ENCODE results near the gene PTPN21. TPM values are rescaled to one million over a fixed set of nuclear protein-coding genes. Genes with fewer than 3 reads are reported as not detected.
A peak's percentile ranks its signal among the peaks of the same experiment; 100 is the strongest.
"Not testable (repeated sequence)": the region's sequence is repeated elsewhere in the genome, so short reads cannot be mapped to it uniquely, and the experiment has no call there.

The PTPN21 gene
- total RNA-seq, 1 donor from 2014 or later = 3.1 TPM

- no peak for DNase-seq (ENCODE audit: low read depth in 2 of 2)
Measured at GRCh38 chr14:88552876-88553275, 1.9 kb downstream of the PTPN21 start.

GRCh38 chr14:88551980-88552431, 2.8 kb downstream of the PTPN21 start:
- DNase-seq (ENCODE audit: low read depth in 2 of 2) = peak in 1 of 2 donors; percentile 29

- peak; percentile 60 to 83 for DNase-seq (ENCODE audit: low read depth in 2 of 2)
Measured at GRCh38 chr14:88551094-88551870, 3.5 kb downstream of the PTPN21 start.

- DNase-seq (ENCODE audit: low read depth in 2 of 2) = no peak
Measured at GRCh38 chr14:88550078-88550477, 4.7 kb downstream of the PTPN21 start.

- DNase-seq (ENCODE audit: low read depth in 2 of 2) = no peak
Measured at GRCh38 chr14:88547386-88547780, 7.4 kb downstream of the PTPN21 start.

GRCh38 chr14:88546621-88547385, 8.0 kb downstream of the PTPN21 start:
- DNase-seq (ENCODE audit: low read depth in 2 of 2) = no peak

- no peak for DNase-seq (ENCODE audit: low read depth in 2 of 2)
Measured at GRCh38 chr14:88545256-88545655, 9.6 kb downstream of the PTPN21 start.

- no peak for DNase-seq (ENCODE audit: low read depth in 2 of 2)
Measured at GRCh38 chr14:88542857-88543795, 11.7 kb downstream of the PTPN21 start.

- DNase-seq (ENCODE audit: low read depth in 2 of 2) = peak in 1 of 2 donors; percentile 64
Measured at GRCh38 chr14:88541324-88541723, 13.5 kb downstream of the PTPN21 start.

- DNase-seq (ENCODE audit: low read depth in 2 of 2) = no peak
Measured at GRCh38 chr14:88535813-88536212, 19.0 kb downstream of the PTPN21 start.

- DNase-seq (ENCODE audit: low read depth in 2 of 2) = peak in 1 of 2 donors; percentile 9
Measured at GRCh38 chr14:88535149-88535548, 19.7 kb downstream of the PTPN21 start.

GRCh38 chr14:88533064-88533602, 21.7 kb downstream of the PTPN21 start:
- no peak for DNase-seq (ENCODE audit: low read depth in 2 of 2)

- not testable (repeated sequence) for DNase-seq (ENCODE audit: low read depth in 2 of 2)
Measured at GRCh38 chr14:88529889-88530288, 24.9 kb downstream of the PTPN21 start.

GRCh38 chr14:88522393-88522792, 32.4 kb downstream of the PTPN21 start:
- no peak for DNase-seq (ENCODE audit: low read depth in 2 of 2)

GRCh38 chr14:88521818-88522217, 33.0 kb downstream of the PTPN21 start:
- no peak for DNase-seq (ENCODE audit: low read depth in 2 of 2)

GRCh38 chr14:88519907-88520306, 34.9 kb downstream of the PTPN21 start:
- DNase-seq (ENCODE audit: low read depth in 2 of 2) = no peak

- no peak for DNase-seq (ENCODE audit: low read depth in 2 of 2)
Measured at GRCh38 chr14:88518592-88519512, 36.0 kb downstream of the PTPN21 start.

GRCh38 chr14:88516861-88517357, 37.9 kb downstream of the PTPN21 start:
- DNase-seq (ENCODE audit: low read depth in 2 of 2) = no peak

GRCh38 chr14:88515499-88516221, 39.1 kb downstream of the PTPN21 start:
- DNase-seq (ENCODE audit: low read depth in 2 of 2) = no peak
